Brain microvascular endothelial cell (primary cell): Measurements from ENCODE around the gene ARHGAP24.

ENCODE experiments used
- DNase-seq: peaks from one replicate; pipeline ENCODE4 v3.0.0-alpha.2; 2020
- H3K27ac ChIP-seq: fragments of 250-450 bp; sonication (Bioruptor Pico); 2 replicates; pipeline ENCODE4 v1.5.1; 2020; ENCODE audit warnings: mild to moderate bottlenecking, moderate library complexity
- H3K27me3 ChIP-seq: fragments of 250-450 bp; sonication (Bioruptor Pico); replicated peaks from 2 replicates; pipeline ENCODE4 v1.5.1; 2020; ENCODE audit warnings: mild to moderate bottlenecking
- H3K36me3 ChIP-seq: fragments of 250-450 bp; sonication (Bioruptor Pico); replicated peaks from 2 replicates; pipeline ENCODE4 v1.5.1; 2020; ENCODE audit warnings: mild to moderate bottlenecking
- H3K4me3 ChIP-seq: 2 replicates; pipeline ENCODE4 v1.5.1; 2011; ENCODE audit warnings: low read depth, mild to moderate bottlenecking, control low read depth, low read length, moderate library complexity
- CTCF ChIP-seq: IDR thresholded peaks from 2 replicates; pipeline ENCODE4 v1.5.1; 2011; ENCODE audit warnings: low read depth, mild to moderate bottlenecking, moderate library complexity, low read length, control low read depth, inconsistent platforms; ENCODE audit errors: missing control alignments
- in situ Hi-C: cut with HindIII; loops from 2 replicates; pipeline ENCODE4 v1.10.0; 2017; ENCODE audit warnings: low sequenced_read_pairs, low pct_ligation_motif_present

ARHGAP24 gene

GRCh38 chr4:85939595-85939994 lies 464.6 kb downstream of the ARHGAP24 start:
- H3K27me3 ChIP-seq: no peaks in the 10 kb centered on the region
- no peak overlapping the region for H3K4me3 ChIP-seq
- DNase-seq: no peak
- in situ Hi-C loops: no loop called here
- TF ChIP-seq CTCF: no peak
- no peak overlapping the region for H3K27ac ChIP-seq
- no peaks in the 10 kb centered on the region for H3K36me3 ChIP-seq

- in situ Hi-C loops: no loop called here
- DNase-seq: no peak
- Histone ChIP-seq H3K36me3 (no peaks in the 10 kb centered on the region), H3K27ac (no peak overlapping the region), H3K4me3 (no peak overlapping the region), H3K27me3 (no peaks in the 10 kb centered on the region)
- TF ChIP-seq CTCF: no peak
Observed at GRCh38 chr4:85940151-85940550, 465.2 kb downstream of the ARHGAP24 start.

GRCh38 chr4:85942107-85942506 lies 467.2 kb downstream of the ARHGAP24 start:
- H3K4me3 ChIP-seq: no peak overlapping the region
- no peak for TF ChIP-seq CTCF
- in situ Hi-C loops: no loop called here
- no peak for DNase-seq
- H3K27me3 ChIP-seq: no peaks in the 10 kb centered on the region
- H3K36me3 ChIP-seq: no peaks in the 10 kb centered on the region
- no peak overlapping the region for H3K27ac ChIP-seq

GRCh38 chr4:85946821-85947220 lies 471.9 kb downstream of the ARHGAP24 start:
- no peak for DNase-seq
- Histone ChIP-seq H3K36me3 (no peaks in the 10 kb centered on the region), H3K27me3 (no peaks in the 10 kb centered on the region), H3K4me3 (no peak overlapping the region), H3K27ac (no peak overlapping the region)
- no peak for TF ChIP-seq CTCF
- in situ Hi-C loops: no loop called here

GRCh38 chr4:85951099-85951498 lies 476.1 kb downstream of the ARHGAP24 start:
- in situ Hi-C loops: no loop called here

More at GRCh38 chr4:85951099-85951498, 476.1 kb downstream of the ARHGAP24 start:
- no peaks in the 10 kb centered on the region for H3K27me3 ChIP-seq
- no peak for DNase-seq
- H3K36me3 ChIP-seq: no peaks in the 10 kb centered on the region
- H3K27ac ChIP-seq: no peak overlapping the region
- no peak overlapping the region for H3K4me3 ChIP-seq
- TF ChIP-seq CTCF: no peak
